Astrocyte of the hippocampus (primary cell): ENCODE measurements around the gene CHMP4A.

ENCODE experiments used
- DNase-seq: peaks from one replicate; pipeline ENCODE4 v3.0.0; 2011; ENCODE audit warnings: low read depth, low spot score

CHMP4A gene, protein sequence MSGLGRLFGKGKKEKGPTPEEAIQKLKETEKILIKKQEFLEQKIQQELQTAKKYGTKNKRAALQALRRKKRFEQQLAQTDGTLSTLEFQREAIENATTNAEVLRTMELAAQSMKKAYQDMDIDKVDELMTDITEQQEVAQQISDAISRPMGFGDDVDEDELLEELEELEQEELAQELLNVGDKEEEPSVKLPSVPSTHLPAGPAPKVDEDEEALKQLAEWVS

DNA sequence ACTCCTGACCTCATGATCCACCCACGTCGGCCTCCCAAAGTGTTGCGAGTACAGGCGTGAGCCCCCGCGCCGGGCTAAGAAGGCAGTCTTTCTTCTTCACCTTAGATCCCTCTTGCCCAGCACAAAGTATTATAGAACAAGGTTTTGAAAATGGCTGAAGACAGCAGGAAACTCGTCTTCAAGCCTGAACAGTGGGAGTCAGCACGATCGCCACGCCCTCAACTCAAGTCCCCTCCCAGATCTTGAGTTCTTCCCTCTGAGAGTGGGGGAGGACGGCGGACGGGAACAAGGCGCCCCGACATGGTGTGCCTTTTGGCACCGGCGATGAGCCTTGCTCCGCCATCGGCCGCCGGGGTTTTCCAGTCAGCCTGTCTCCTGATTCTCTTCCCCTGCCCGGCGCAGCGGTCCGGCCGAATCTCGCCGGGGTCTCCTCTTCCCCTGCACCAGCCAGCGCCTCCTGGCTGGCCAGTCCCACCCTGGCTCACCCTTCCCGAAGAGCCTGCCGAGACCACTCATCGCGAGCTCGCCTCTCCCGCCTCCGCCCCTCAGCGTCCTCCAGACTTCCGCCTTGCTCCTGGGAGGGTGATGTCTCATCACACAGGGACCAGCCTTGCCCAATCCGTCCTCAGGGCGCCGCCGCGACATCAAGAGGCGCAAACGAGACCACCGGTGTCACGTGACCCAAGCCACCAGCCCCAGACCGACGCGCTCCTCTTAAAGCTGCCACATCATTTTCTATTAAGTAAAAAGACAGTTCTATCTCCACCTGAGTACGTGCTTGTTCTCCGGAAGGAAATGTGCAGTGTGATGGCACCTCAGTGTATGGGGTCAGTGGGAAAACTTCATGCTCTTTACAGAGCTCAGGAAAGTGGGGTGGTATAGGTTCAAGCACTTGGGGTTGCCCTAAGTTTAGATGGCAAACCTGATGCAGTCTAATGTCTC, at the start of gene CHMP4A:
CHMP4A (minus strand) TSS at position 565 of the 942 bp plus-strand sequence; CDS start at position 516, 49 bp downstream.
- DNase-seq, result peak; percentile 99

DNA sequence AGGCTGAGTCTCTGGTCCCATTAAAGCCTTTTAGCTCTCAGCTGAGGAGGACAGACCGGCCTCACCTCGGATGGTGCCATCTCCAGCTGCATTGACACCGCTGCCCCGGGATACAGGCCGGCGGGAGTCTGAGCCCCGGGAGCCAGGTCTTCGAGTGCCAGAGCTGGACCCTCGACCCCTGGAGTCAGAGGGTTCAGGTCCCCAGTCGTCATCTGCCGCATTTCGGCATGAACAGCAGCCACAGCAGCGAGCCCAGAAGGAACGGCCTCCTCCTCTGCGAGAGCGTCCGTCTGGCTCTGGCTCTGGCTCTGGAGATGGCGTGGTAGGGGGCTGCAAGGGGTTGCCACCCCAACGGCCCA, 48.7 kb upstream of the CHMP4A start:
- DNase-seq, result no peak

DNA sequence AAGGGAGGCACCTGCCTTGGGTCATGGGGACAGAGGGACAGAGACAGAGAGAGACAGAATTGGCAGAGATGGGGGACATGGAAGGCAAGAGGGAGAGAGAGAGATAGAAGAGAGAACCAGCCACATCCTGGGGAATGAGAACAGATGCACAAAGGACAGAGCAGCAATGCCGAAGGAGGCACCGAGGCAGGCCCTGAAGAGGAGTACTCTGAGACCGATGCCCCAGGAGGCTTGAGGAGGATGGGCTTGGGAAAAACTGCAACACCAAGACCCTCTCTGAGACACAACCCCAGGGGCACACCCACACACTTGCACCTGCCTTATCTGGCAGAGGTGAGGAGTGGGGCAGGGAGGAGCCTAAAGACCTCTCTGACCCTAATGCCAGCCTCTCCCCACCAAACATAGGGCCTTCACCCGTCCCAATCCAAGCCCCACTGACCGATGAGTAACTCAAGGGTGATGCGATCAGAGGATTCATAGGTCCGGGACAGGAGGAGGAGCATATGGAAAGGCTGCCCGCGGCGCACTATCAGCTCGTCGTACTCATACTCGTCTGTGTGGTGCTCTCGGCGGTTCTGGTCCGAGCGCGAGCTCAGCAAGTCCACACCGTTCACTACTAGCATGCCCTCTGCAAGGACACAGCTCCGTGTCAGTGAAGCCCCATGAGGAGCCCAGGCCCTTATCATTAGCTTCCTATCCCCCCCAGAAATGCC, 48.1 kb upstream of the CHMP4A start:
- no peak for DNase-seq

DNA sequence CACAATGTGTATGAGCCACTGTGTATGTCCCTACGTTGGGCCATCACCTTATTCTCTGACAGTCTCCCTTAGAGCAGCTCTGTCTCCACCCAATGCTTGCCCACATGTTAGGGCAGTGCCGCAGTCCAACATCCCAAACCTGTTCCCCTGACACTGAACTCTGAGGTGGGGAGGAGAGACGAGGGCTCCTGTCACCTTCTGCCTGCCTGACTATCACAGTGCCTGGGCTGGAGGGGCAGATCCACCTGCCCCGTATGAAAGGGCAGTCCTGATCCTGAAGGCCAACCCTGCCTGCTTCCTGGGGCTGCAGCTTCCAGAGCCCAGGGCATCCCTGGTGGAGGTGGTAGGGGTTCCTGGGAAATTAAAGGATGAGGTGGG, 47.5 kb upstream of the CHMP4A start:
- DNase-seq, result no peak

DNA sequence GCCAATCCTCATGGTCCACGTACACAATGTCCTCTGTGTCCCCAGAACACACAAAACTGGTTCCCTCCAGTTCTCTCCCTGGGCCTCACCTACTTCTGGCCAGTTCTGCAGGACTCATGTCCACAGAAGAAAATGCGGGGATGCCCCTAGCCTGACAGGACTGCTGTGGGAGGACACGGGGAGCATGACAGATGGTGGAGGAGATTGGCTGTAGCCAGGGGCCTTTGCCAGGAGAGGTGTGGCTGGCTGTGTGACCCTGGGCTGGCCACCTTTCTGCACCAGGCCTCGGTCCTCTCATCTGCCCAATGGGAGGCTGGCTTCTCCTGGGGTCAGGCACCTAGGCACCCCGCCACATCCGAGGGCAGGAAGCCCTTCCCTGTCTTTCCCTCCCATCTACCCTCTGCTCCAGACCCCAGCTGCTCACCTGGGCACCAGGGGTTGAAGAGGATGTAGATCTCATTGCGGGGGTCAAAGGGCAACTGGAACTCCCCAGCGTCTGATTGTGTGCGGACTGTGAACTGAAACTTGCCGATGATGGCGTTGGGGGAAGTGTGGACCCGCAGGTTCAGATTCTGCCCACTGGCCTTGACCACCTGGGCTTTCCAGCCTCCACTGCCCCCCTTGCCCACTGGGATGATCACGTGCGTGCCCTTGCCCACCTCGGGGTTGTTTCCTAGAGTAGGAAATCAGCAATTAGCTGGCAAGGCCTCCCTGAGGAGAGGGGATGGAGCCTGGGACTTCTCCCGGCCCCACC, 46.9 kb upstream of the CHMP4A start:
- DNase-seq, result no peak

DNA sequence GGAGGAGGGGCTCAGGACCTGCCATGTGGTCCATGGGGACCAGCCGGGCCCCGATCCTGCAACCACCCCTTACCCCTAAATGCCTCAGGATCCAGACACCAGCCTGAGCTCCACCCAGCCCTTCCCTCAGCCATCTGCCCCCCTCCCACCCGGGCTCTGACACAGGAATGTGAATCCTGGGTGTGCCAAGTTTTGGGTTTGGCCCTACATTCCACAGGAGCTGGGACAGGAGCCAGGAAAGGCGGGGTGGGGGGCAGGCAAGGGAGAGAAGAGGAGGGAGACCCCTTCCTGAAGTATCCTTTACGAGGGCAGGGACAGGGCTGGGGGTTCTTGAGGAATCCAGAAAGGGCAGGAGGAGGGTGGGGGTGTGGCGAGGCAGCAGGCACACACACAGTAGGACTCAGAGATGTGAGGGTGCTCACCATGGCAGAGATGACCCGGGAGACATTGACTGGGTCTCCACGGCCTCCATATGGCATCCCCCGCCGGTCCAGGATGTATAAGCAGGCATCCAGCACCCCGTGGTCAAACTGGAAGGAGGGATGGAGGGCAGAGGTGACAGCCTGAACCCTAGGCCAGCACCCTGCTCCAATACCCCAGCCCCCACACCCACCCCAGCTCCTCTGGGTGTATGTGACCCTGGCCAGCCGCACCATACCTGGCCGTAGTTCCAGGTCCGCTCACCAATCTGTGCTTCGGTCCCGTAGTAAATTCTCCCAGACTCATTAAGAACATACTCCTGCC, 46.2 kb upstream of the CHMP4A start:
- DNase-seq, result peak; percentile 93

DNA sequence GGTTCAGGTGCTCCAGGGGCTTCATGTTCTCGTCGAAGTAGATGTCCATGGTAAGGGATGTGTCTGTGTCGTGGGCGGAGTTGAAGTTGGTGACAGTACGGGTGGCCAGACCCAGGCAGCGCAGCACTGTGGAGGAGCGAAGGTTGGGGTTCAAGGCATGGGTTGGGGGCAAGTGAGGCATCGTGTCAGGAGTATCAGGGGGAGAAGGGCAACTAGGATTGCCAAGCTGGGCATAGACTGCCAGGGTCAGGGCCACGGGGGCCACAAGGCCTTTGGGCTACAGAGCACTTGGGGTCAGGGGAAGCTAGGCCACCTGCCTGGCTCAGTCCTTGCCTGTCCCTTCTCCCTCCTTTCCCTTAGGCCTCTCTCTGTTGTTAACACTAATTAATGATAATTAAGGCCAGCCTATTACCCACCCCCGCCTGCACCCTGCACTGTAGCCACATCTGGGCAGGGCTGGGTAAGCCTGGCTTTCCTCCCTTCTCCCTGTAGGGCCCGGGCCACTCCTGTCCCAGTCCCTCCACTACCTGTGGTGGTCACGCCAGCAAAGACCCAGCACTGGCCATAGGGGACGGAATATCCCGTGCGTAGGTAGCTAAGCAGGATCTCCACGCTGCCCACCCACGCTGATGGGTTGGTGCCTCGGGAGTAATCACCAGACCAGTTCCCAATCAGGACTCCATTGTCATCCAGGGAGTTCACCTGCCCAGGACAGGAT, 45.4 kb upstream of the CHMP4A start:
- no peak for DNase-seq

DNA sequence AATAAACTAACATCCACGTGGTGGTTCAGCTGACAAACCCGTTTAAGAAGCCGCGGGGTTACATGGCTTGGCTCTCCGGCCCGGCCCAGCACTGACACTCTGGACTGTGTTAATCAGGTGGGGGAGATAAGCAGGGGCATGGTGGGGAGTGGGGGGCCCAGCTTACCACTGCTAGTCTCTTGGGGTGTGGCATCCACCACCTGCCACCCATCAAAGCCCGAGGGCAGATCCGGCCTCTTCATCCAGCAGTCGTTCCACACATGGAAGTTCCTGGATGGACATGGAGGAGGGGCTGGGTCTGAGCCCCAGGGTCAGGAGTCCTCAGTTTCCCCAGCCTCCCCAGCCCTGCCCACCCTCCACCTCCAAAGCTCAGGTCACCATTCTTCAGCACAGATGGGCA, 44.8 kb upstream of the CHMP4A start:
- DNase-seq, result no peak

DNA sequence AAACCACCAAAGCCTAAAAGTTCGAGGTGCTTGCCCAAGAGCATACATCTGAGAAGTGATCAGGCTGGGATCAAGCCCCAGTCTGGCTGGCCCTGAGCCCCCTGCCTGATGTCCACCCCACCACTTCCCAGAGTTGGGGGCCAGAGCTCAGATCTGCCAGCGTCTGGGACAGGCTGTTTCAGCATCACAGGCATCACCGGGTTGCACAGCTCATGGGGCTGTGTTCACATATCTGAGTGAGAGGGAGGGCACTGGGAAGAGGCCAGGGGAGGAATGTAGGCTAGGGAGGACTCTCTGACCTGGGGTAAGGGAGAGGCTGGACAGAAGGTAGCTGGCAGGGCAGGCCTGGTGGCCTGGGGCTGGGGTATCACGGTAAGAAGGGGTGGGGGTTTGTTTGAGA, 43.7 kb upstream of the CHMP4A start:
- no peak for DNase-seq

DNA sequence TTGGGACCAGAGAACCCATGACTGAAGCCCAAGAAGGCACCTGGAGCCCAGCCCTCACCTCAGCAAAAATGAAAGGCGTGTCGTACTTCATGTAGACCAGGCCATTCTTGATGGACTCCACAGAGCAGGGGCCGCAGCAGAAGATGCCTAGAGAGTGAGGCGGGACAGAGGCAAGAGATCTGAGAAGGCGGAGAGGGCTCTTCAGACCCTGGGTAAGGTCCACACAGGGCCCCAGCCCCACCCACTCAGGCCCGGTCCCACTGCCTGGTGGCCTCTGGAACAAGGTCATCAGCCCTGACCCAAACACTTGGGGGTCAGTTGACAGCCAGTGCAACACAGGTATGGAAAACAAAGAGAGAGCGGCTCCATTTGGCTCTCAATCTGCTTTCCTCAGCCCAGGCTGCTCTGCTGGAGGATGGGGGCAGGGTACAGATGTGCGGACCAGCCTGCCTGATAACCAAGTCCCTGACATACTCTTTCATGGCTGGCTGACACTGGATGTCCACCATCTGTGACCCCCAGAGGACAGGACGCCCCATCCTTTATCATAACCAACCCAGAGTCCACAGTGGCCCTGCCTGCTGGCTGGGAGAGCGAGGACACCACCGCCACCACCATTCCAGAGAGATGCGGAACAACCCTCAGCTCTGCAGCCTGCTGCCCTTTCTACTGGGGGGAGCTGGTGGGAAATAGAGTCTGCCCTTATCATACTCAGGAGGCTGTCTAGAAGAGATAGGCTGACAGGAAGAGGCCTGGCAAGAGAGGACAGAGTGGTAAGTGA, 42.8 kb upstream of the CHMP4A start:
- DNase-seq, result no peak

DNA sequence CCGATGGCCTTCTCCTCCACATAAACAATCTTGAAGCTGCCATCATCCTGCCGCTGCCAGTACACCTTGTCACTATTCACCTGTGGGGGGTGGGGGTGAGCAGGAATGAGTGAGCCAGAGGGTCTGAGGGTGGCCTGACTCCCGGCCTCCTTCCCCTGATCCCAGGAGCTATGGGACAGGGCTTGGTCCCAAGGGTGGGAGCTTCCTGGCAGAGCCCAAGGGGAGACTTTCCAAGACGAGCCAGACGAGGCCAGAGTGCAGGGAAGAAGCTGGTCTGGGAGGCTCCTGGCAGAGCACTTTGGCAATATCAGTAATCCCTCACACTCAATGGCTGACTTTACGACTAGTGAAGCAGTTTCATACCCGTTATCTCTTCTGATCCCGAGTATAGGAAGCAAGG, 42.1 kb upstream of the CHMP4A start:
- no peak for DNase-seq

DNA sequence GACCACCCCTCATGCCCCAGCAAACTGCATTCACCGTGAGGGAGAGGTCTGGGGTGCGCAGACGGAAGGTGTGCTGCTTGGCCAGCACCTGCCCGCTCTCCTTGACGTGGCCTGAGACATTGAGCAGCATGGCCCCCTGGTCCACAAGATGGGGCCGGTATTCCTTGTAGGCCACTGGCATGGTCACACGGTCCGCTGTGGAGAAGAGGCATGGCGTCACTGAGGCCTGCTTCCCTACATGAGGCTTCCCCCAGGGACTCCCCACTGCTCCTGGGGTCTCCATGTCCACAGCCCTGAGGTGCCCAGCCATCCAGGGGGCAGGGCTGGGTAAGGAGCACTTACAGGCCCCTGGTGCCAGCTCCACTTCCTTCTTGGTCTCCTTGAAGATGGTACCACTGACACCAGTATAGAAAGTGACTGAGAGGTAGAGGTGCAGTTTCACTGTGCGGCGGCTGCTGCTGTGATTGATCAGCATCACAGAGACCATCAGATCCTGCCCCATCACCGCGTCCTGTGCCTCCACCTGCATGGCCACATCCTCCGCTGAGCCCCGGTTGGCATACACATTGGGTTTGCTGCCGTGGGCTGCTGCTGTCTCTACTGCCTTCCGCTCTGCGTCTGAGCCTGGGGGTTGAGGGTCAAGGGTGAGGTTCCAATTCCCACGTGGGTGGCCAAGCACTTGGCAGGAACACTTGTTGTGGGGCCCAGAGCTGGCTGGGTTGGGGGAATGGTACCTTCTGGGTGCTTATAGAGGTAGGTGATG, 41.5 kb upstream of the CHMP4A start:
- DNase-seq, result no peak

DNA sequence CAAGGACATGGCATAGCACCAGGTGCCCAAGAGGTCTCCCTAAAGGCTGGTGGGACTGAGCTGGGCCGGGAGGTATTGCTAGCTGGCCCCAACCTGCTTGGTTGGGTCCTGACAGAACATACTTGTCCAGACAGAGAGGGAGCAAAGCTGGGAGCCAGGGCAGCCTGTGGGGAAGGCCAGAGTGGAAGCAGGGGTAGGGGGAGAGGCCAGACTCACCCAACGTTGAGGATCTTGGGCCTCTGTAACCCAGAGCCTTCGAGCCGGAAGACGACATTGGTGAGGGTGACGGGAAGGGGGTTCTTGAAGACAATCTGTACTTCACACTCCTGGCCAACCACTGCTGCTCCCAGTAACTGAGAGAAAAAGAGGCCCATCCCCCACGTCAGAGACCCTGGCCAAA, 40.6 kb upstream of the CHMP4A start:
- no peak for DNase-seq

DNA sequence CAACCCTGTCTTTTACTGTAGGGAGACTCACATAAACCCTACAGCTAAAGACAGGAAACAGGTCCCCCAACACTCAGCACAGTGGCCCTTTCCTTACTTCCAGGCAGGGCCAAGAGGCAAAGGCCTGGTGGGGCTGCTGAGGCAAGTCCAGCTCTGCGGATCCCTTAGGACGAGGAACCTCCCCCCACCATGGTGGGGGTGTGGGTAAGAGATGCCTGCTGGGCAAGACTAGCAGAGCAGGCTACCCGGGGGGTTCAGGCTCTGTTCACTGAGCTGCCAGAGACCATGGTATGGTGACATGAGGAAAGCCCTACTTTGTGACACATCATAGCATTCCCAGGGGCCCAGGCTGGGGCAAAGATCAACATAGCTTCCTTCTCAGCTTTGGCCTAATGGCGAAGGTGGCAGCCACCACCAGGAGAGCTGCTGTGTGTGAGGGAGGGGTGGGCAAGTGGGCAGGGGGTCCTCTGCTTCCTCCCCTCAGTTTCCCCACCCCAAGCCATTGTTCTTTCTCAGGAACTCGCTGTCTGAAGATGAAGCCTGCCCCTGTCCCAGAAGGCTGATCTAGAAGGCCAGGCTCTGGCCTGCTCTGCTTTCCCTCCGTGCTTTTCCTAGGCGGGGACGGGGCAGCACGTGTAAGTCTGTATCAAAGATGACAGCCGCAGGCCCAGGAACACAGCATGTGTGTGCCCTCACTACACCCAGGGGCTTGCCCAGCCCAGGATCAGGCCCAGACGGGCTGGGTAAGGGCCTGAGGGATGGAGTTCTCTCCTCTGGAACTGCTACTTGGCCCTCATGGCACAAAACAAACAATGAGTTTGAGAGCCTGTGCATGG, 39.2 kb upstream of the CHMP4A start:
- DNase-seq, result no peak

DNA sequence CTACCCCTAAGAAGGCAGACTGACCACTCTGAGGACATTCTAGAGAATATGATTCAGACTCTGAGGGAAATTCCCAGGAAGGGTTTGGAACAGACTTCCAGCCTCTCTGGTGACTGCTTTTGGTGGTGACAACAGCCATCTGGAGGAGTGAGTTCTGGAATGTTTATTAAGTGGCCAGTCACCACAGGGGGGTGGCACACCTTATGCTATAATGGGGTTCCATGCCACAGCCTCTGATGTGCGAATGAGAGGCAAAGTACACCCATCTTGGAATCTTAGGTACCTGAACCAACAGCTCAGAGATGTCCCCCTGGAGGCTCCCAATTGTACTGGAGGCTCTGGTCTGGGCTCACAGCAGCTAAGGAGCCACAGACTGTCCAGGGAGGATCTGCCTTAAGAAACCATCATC, 38.6 kb upstream of the CHMP4A start:
- DNase-seq, result peak; percentile 71

DNA sequence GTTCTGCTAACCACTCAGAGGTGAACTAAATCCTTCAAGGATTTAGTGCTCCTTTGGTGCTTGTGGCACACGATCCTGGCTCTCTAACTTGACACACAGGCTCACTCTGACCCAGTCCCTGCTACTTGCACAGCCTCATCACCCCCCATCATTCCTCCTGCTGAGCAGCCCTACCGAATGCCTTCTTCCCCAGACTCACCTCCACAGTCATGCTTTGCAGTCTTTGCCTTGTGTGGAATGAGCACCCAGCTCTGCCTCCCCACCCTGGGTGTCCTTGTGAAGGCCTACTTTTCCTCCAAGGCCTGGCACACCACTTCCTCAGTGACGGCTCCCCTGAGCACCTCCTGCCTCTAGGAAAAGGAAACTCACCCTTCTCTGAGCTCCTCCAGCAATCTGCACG, 37.1 kb upstream of the CHMP4A start:
- DNase-seq, result no peak

DNA sequence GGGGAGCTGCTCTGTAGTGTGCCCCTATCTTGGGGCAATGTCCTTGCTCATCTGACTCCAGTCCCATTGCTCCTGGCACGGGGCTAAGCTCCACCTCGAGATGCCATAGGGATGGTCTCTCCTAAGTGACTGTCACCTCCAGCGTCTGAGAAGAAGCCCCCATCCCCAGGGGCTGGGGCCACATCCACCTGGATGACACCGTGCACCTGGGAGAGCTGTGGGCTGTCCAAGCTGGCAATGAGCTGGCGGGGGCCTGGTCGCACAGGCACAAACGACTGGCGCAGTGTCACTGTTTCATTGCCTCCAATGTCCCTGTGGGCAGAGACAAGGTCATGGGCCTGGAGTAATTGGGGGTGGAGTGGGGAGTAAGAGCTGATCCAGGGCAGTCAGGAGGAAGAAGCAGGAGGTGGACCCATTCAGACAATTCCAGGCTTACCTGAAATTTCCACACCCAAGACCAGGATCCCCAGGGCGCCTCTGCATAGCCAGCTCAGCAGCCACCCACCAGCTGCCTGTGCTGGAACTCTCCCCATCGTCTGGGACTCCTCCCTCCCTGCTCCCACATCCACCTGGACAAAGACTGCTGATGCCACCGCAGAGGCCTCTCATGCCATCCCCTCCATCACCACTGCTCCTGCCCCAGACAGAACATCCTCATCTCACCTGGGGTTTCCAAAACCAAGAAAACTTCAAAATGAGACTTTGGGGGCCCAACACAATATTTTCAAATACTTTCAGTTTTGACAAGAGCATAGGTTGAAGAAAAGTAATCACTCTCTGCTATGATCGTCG, 36.1 kb upstream of the CHMP4A start:
- no peak for DNase-seq
